ENCODE measurements around the gene OR10A3. TPM values are rescaled to one million over a fixed set of nuclear protein-coding genes. Genes with fewer than 3 reads are reported as not detected.

OR10A3 gene
- polyA plus RNA-seq, 3 donors: not detected

- Histone ChIP-seq H3K9ac (ENCODE audit: insufficient read depth, low read length, poor library complexity, severe bottlenecking) (no peak overlapping the region), H3K4me3 (replicated peaks in 1 of 3; ENCODE audit: low read depth in 2 of 3, low read length in 3 of 3) (no peak overlapping the region), H3K4me2 (replicated peaks; ENCODE audit: extremely low read depth, low read length, poor library complexity, severe bottlenecking) (no peak overlapping the region), H3K79me2 (ENCODE audit: insufficient read depth, low read length) (no peaks in the 10 kb centered on the region), H3K4me1 (ENCODE audit: control insufficient read depth in 1 of 2, insufficient read depth in 2 of 2, low read length in 2 of 2) (no peaks in the 10 kb centered on the region), H3K36me3 (replicated peaks in 1 of 2; ENCODE audit: control insufficient read depth in 1 of 2, insufficient read depth in 2 of 2, low read length in 2 of 2) (no peaks in the 10 kb centered on the region), H3K27me3 (ENCODE audit: control insufficient read depth in 2 of 2, insufficient read depth in 2 of 2, low read length in 2 of 2) (no peaks in the 10 kb centered on the region), H2AFZ (ENCODE audit: insufficient read depth, low read depth, low read length, poor library complexity, severe bottlenecking) (no peak overlapping the region), H4K20me1 (ENCODE audit: insufficient read depth, low read length) (no peaks in the 10 kb centered on the region), H3K9me3 (replicated peaks in 1 of 2; ENCODE audit: control insufficient read depth in 1 of 2, insufficient read depth in 1 of 2, low read length in 2 of 2) (no peaks in the 10 kb centered on the region), H3K27ac (ENCODE audit: low read depth in 1 of 2, low read length in 2 of 2) (no peak overlapping the region)
- TF ChIP-seq CTCF (IDR thresholded peaks at IDR 0.05): no peak
- no CpG with 5 or more reads among the region's 4 CpGs for WGBS (ENCODE audit: insufficient coverage)
- intact Hi-C loops (cut with micrococcal nuclease): no loop called here
- Mint-ChIP-seq H3K27ac (no peak overlapping the region), H3K36me3 (no peaks in the 10 kb centered on the region), H3K4me3 (no peak overlapping the region), H3K27me3 (ENCODE audit: low read depth in 3 of 3) (peaks cover 1 to 7% (median 4%) of the 10 kb centered on the region in 3 donors), H3K4me1 (no peaks in the 10 kb centered on the region), H3K9me3 (no peaks in the 10 kb centered on the region)
- DNase-seq: no peak
Measured at GRCh38 chr11:7906481-7906880, 35.0 kb downstream of the OR10A3 start.

- WGBS (ENCODE audit: insufficient coverage): 100% methylated on average over 1 of the region's 3 CpGs
Measured at GRCh38 chr11:7905961-7906429, 35.5 kb downstream of the OR10A3 start.

More at GRCh38 chr11:7905961-7906429, 35.5 kb downstream of the OR10A3 start:
- Histone ChIP-seq H3K27me3 (ENCODE audit: control insufficient read depth in 2 of 2, insufficient read depth in 2 of 2, low read length in 2 of 2) (no peaks in the 10 kb centered on the region), H3K4me3 (replicated peaks in 1 of 3; ENCODE audit: low read depth in 2 of 3, low read length in 3 of 3) (no peak overlapping the region), H3K79me2 (ENCODE audit: insufficient read depth, low read length) (no peaks in the 10 kb centered on the region), H3K9ac (ENCODE audit: insufficient read depth, low read length, poor library complexity, severe bottlenecking) (no peak overlapping the region), H3K4me2 (replicated peaks; ENCODE audit: extremely low read depth, low read length, poor library complexity, severe bottlenecking) (no peak overlapping the region), H4K20me1 (ENCODE audit: insufficient read depth, low read length) (no peaks in the 10 kb centered on the region), H3K27ac (ENCODE audit: low read depth in 1 of 2, low read length in 2 of 2) (no peak overlapping the region), H3K4me1 (ENCODE audit: control insufficient read depth in 1 of 2, insufficient read depth in 2 of 2, low read length in 2 of 2) (no peaks in the 10 kb centered on the region), H3K36me3 (replicated peaks in 1 of 2; ENCODE audit: control insufficient read depth in 1 of 2, insufficient read depth in 2 of 2, low read length in 2 of 2) (no peaks in the 10 kb centered on the region), H2AFZ (ENCODE audit: insufficient read depth, low read depth, low read length, poor library complexity, severe bottlenecking) (no peak overlapping the region), H3K9me3 (replicated peaks in 1 of 2; ENCODE audit: control insufficient read depth in 1 of 2, insufficient read depth in 1 of 2, low read length in 2 of 2) (no peaks in the 10 kb centered on the region)
- Mint-ChIP-seq H3K9me3 (no peaks in the 10 kb centered on the region), H3K4me1 (no peaks in the 10 kb centered on the region), H3K27ac (no peak overlapping the region), H3K4me3 (no peak overlapping the region), H3K27me3 (ENCODE audit: low read depth in 3 of 3) (peaks cover 1 to 7% (median 4%) of the 10 kb centered on the region in 3 donors), H3K36me3 (no peaks in the 10 kb centered on the region)
- no peak for TF ChIP-seq CTCF (IDR thresholded peaks at IDR 0.05)
- intact Hi-C loops (cut with micrococcal nuclease): no loop called here
- no peak for DNase-seq

Measured in CD14-positive monocyte (primary cell).